SIG-M5 treated with dmso at 0.1 percent for 504 hours (cell line): ENCODE data around the gene CRAMP1.

ENCODE experiments used
- DNase-seq: peaks from one replicate; lab custom pipeline; 2025; ENCODE audit not compliant: unreplicated experiment; lab: John Stamatoyannopoulos, UW

The CRAMP1 gene

GRCh38 chr16:1601031-1601430, 11.1 kb upstream of the CRAMP1 start:
- DNase-seq = no peak

- no peak for DNase-seq
Measured at GRCh38 chr16:1601489-1601888, 10.7 kb upstream of the CRAMP1 start.

GRCh38 chr16:1602285-1602684, 9.9 kb upstream of the CRAMP1 start:
- DNase-seq = no peak

- no peak for DNase-seq
Measured at GRCh38 chr16:1606774-1607173, 5.4 kb upstream of the CRAMP1 start.

- DNase-seq = no peak
Measured at GRCh38 chr16:1607971-1608370, 4.2 kb upstream of the CRAMP1 start.

- DNase-seq = peak; percentile 82
Measured at GRCh38 chr16:1610071-1610898, 1.9 kb upstream of the CRAMP1 start.

- no peak for DNase-seq
Measured at GRCh38 chr16:1610899-1611632, 1.1 kb upstream of the CRAMP1 start.

GRCh38 chr16:1613211-1613622, 1.1 kb downstream of the CRAMP1 start:
- no peak for DNase-seq

GRCh38 chr16:1613728-1614455, 1.7 kb downstream of the CRAMP1 start:
- DNase-seq = no peak

GRCh38 chr16:1614456-1615102, 2.4 kb downstream of the CRAMP1 start:
- no peak for DNase-seq

GRCh38 chr16:1615761-1616160, 3.6 kb downstream of the CRAMP1 start:
- no peak for DNase-seq

GRCh38 chr16:1619976-1620375, 7.8 kb downstream of the CRAMP1 start:
- no peak for DNase-seq

- no peak for DNase-seq
Measured at GRCh38 chr16:1620391-1620790, 8.2 kb downstream of the CRAMP1 start.

- no peak for DNase-seq
Measured at GRCh38 chr16:1621851-1622250, 9.7 kb downstream of the CRAMP1 start.

- no peak for DNase-seq
Measured at GRCh38 chr16:1626327-1626726, 14.2 kb downstream of the CRAMP1 start.

- DNase-seq = no peak
Measured at GRCh38 chr16:1626776-1627175, 14.6 kb downstream of the CRAMP1 start.

- no peak for DNase-seq
Measured at GRCh38 chr16:1630450-1631213, 18.5 kb downstream of the CRAMP1 start.

- no peak for DNase-seq
Measured at GRCh38 chr16:1631230-1631629, 19.1 kb downstream of the CRAMP1 start.

- no peak for DNase-seq
Measured at GRCh38 chr16:1631931-1632637, 19.9 kb downstream of the CRAMP1 start.

GRCh38 chr16:1632638-1632970, 20.4 kb downstream of the CRAMP1 start:
- DNase-seq = no peak
